Liver (tissue), 9 donors: ENCODE results near the gene AFP. TPM values are rescaled to one million over a fixed set of nuclear protein-coding genes. Genes with fewer than 3 reads are reported as not detected.

Source experiments
- DNase-seq: peaks from one replicate; pipeline ENCODE4 v3.0.0-alpha.2; 2017; ENCODE audit warnings: low spot score
- H3K27ac ChIP-seq, 2 donors: one replicate each; pipeline ENCODE4 v1.7.0; 2013; ENCODE audit warnings: inconsistent platforms in 2 of 2, low read length in 2 of 2, control low read depth in 1 of 2, low read depth in 1 of 2, mild to moderate bottlenecking in 1 of 2
- H3K27me3 ChIP-seq, 4 donors: one replicate each; pipeline versions ENCODE4 v1.6.1 to v1.7.0; 2013; ENCODE audit warnings: low read length in 3 of 4, inconsistent platforms in 1 of 4, mild to moderate bottlenecking in 1 of 4, moderate library complexity in 1 of 4; ENCODE audit not compliant: control insufficient read depth in 4 of 4, insufficient read depth in 4 of 4
- H3K36me3 ChIP-seq, 4 donors: one replicate each; pipeline versions ENCODE4 v1.6.1 to v1.7.0; 2013; ENCODE audit warnings: low read length in 3 of 4, mild to moderate bottlenecking in 3 of 4, low read depth in 1 of 4, moderate library complexity in 1 of 4; ENCODE audit not compliant: control insufficient read depth in 4 of 4, insufficient read depth in 3 of 4
- H3K4me1 ChIP-seq, 4 donors: one replicate each; pipeline versions ENCODE4 v1.6.1 to v1.7.0; 2013; ENCODE audit warnings: low read length in 3 of 4, mild to moderate bottlenecking in 3 of 4, moderate library complexity in 1 of 4; ENCODE audit not compliant: control insufficient read depth in 4 of 4, insufficient read depth in 4 of 4
- H3K4me3 ChIP-seq, 3 donors: one replicate each; pipeline versions ENCODE4 v1.6.1 to v1.7.0; 2013; ENCODE audit warnings: low read length in 3 of 3, control low read depth in 1 of 3, low read depth in 1 of 3, mild to moderate bottlenecking in 1 of 3
- H3K9ac ChIP-seq, 2 donors: one replicate each; pipeline ENCODE4 v1.7.0; 2013; ENCODE audit warnings: low read length in 2 of 2, mild to moderate bottlenecking in 2 of 2, moderate library complexity in 2 of 2, control low read depth in 1 of 2, low read depth in 1 of 2
- H3K9me3 ChIP-seq, 4 donors: one replicate each; pipeline versions ENCODE4 v1.6.1 to v1.7.0; 2013; ENCODE audit warnings: low read length in 3 of 4; ENCODE audit not compliant: control insufficient read depth in 4 of 4
- ATF3 ChIP-seq: IDR thresholded peaks from 2 replicates; pipeline ENCODE4 v1.6.1; 2016; ENCODE audit warnings: antibody characterized with exemption
- CTCF ChIP-seq: fragments of 150-350 bp; IDR thresholded peaks from 2 replicates; pipeline ENCODE4 v1.5.1; 2017; ENCODE audit warnings: improper control_type of control experiment, low read depth, low read length; ENCODE audit not compliant: missing input control
- EGR1 ChIP-seq, 2 donors: IDR thresholded peaks; 2 replicates each; pipeline ENCODE4 v1.6.1; 2016 to 2018; ENCODE audit warnings: antibody characterized with exemption in 2 of 2, low read depth in 2 of 2
- FOXA1 ChIP-seq: IDR thresholded peaks from 2 replicates; pipeline ENCODE4 v1.6.1; 2016; ENCODE audit warnings: antibody characterized with exemption
- FOXA2 ChIP-seq: IDR thresholded peaks from 2 replicates; pipeline ENCODE4 v1.6.1; 2016; ENCODE audit warnings: antibody characterized with exemption
- GABPA ChIP-seq, 2 donors: IDR thresholded peaks in 1 of 2; conservative IDR thresholded peaks in 1 of 2; 2 replicates each; pipeline ENCODE4 v1.6.1; 2016; ENCODE audit warnings: antibody characterized with exemption in 2 of 2, mild to moderate bottlenecking in 1 of 2, moderate library complexity in 1 of 2
- HNF4A ChIP-seq, 2 donors: conservative IDR thresholded peaks; 2 replicates each; pipeline ENCODE4 v1.6.1; 2016; ENCODE audit warnings: antibody characterized with exemption in 2 of 2, mild to moderate bottlenecking in 2 of 2
- HNF4G ChIP-seq: IDR thresholded peaks from 2 replicates; pipeline ENCODE4 v1.6.1; 2016; ENCODE audit warnings: antibody characterized with exemption
- JUND ChIP-seq, 2 donors: IDR thresholded peaks; 2 replicates each; pipeline ENCODE4 v1.6.1; 2016; ENCODE audit warnings: antibody characterized with exemption in 2 of 2
- MAX ChIP-seq: IDR thresholded peaks from 2 replicates; pipeline ENCODE4 v1.6.1; 2016; ENCODE audit warnings: antibody characterized with exemption
- NR2F2 ChIP-seq: IDR thresholded peaks from 2 replicates; pipeline ENCODE4 v1.6.1; 2016; ENCODE audit warnings: antibody characterized with exemption
- RAD21 ChIP-seq, 2 donors: IDR thresholded peaks; 2 replicates each; pipeline ENCODE4 v1.6.1; 2016; ENCODE audit warnings: antibody characterized with exemption in 2 of 2, mild to moderate bottlenecking in 2 of 2
- REST ChIP-seq: IDR thresholded peaks from 2 replicates; pipeline ENCODE4 v1.6.1; 2016; ENCODE audit warnings: antibody characterized with exemption, mild to moderate bottlenecking
- RXRA ChIP-seq, 2 donors: IDR thresholded peaks; 2 replicates each; pipeline ENCODE4 v1.6.1; 2017 to 2018; ENCODE audit warnings: antibody characterized with exemption in 2 of 2, mild to moderate bottlenecking in 1 of 2
- SP1 ChIP-seq: IDR thresholded peaks from 2 replicates; pipeline ENCODE4 v1.6.1; 2018; ENCODE audit warnings: antibody characterized with exemption, mild to moderate bottlenecking
- TAF1 ChIP-seq: conservative IDR thresholded peaks from 2 replicates; pipeline ENCODE4 v1.6.1; 2016; ENCODE audit warnings: antibody characterized with exemption, mild to moderate bottlenecking
- YY1 ChIP-seq: IDR thresholded peaks from 2 replicates; pipeline ENCODE4 v1.6.1; 2016; ENCODE audit warnings: antibody characterized with exemption, mild to moderate bottlenecking
- WGBS: extraction: QIAGEN DNeasy Blood & Tissue Kit; methylation state at CpG from one replicate; pipeline ENCODE4 v1.1.7; 2013; 5-methylcytosine and 5-hydroxymethylcytosine counted together
- polyA plus RNA-seq, 2 donors: library from polyadenylated mRNA; stranded (reverse) in 1 of 2; unstranded in 1 of 2; fragments of 200-250 nt in 1 of 2; fragments of >200 nt in 1 of 2; fragmentation: Nextera tagmentation in 1 of 2; extraction: Ambion mirVana in 1 of 2; gene quantifications; one replicate each; pipeline versions ENCODE4 v1.2.1 to v1.2.3, GENCODE V29; 2013 to 2015
- total RNA-seq, 2 donors: library from RNA; depleted of rRNA; stranded (reverse); fragments of >200 nt; gene quantifications; one replicate each; pipeline ENCODE4 v1.2.3, GENCODE V29; 2014
- TF ChIP-seq, protein P1 (sequence below): IDR thresholded peaks from 2 replicates; pipeline ENCODE4 v1.6.1; 2016; ENCODE audit warnings: antibody characterized with exemption
- donor health status: healthy.
- donor health status: healthy.
- donor health status: healthy.
- donor health status: healthy.
- donor health status: healthy.

AFP gene
- total and polyA plus RNA-seq, 4 donors = 1.0 to 3,875 (median 5.7) TPM

DNA sequence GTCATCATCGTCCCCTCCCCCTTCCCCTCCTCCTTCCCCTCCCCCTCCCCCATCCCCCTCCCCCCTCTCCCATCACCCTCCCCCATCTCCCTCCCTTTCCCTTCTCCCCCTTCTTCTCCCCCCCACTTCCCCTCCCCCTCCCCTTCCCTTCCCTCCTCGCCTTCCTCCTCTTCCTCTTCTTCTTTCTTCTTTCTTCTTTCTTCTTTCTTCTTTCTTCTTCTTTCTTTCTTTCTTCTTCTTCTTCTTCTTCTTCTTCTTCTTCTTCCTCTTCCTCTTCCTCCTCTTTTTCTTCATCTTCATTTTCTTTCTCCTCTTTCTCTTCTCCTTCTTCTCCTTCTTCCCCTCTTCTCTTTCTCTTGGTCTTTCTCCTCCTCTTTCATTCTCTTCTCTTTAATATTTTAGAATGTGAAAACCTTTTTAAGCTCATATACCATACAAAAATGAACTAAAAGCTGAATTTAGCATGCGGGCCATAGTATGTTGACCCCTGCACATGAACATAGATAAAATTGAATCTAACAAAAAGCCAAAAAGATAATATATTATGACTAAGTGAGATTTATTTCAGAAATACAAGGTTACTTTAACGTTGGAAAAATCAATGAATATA lies 25.0 kb downstream of the AFP start:
- Histone ChIP-seq H3K27me3 (no peaks in the 10 kb centered on the region), H3K36me3 (no peaks in the 10 kb centered on the region), H3K4me3 (no peak overlapping the region), H3K4me1 (peaks cover 0 to 3% (median 0%) of the 10 kb centered on the region in 4 donors), H3K9ac (no peak overlapping the region), H3K9me3 (no peaks in the 10 kb centered on the region), H3K27ac (no peak overlapping the region)
- WGBS = 79% methylated on average over 4 of the region's 4 CpGs
- DNase-seq = no peak
- TF ChIP-seq FOXA2 = no peak
- no peak for TF ChIP-seq RXRA (IDR thresholded peaks at IDR 0.05)
- TF ChIP-seq HNF4G = no peak
- no peak for TF ChIP-seq JUND (IDR thresholded peaks at IDR 0.05)
- no peak for TF ChIP-seq RAD21 (IDR thresholded peaks at IDR 0.05)
- no peak for TF ChIP-seq REST
- no peak for TF ChIP-seq FOXA1
- TF ChIP-seq GABPA (IDR thresholded peaks at IDR 0.05 in 1 of 2, conservative IDR thresholded peaks at IDR 0.05 in 1 of 2) = no peak

DNA sequence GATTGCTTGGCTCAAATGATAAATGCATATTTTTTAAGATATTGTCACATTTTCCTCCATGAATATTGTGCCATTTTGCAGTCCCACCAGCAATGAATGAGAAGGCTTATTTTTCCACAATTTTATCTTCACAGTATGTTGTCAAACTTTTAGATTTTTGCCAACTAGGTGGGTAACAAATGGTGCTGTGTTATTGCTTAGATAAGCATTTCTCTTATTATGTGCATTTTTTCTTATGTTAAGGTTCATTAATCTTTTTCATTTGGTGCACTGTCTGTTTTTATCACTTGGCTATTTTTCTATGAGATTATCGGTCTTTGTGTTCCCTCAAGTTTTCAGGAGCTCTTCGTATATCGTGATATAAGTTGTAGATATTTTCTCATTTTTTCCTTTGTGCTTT lies 32.1 kb downstream of the AFP start:
- no peak overlapping the region for H3K4me3 ChIP-seq
- H3K36me3 ChIP-seq = no peaks in the 10 kb centered on the region
- H3K9ac ChIP-seq = no peak overlapping the region
- no peaks in the 10 kb centered on the region for H3K27me3 ChIP-seq
- TF ChIP-seq ATF3 (no peak), RAD21 (IDR thresholded peaks at IDR 0.05) (no peak), TAF1 (no peak), JUND (IDR thresholded peaks at IDR 0.05) (no peak), REST (no peak), CTCF (no peak), EGR1 (IDR thresholded peaks at IDR 0.05; ENCODE audit: low read depth in 2 of 2) (no peak), SP1 (no peak), GABPA (IDR thresholded peaks at IDR 0.05 in 1 of 2, conservative IDR thresholded peaks at IDR 0.05 in 1 of 2) (no peak), RXRA (IDR thresholded peaks at IDR 0.05) (no peak), HNF4G (no peak), MAX (no peak), HNF4A (conservative IDR thresholded peaks at IDR 0.05) (no peak), FOXA1 (no peak), FOXA2 (no peak), NR2F2 (no peak), YY1 (no peak)
- TF ChIP-seq, protein P1, sequence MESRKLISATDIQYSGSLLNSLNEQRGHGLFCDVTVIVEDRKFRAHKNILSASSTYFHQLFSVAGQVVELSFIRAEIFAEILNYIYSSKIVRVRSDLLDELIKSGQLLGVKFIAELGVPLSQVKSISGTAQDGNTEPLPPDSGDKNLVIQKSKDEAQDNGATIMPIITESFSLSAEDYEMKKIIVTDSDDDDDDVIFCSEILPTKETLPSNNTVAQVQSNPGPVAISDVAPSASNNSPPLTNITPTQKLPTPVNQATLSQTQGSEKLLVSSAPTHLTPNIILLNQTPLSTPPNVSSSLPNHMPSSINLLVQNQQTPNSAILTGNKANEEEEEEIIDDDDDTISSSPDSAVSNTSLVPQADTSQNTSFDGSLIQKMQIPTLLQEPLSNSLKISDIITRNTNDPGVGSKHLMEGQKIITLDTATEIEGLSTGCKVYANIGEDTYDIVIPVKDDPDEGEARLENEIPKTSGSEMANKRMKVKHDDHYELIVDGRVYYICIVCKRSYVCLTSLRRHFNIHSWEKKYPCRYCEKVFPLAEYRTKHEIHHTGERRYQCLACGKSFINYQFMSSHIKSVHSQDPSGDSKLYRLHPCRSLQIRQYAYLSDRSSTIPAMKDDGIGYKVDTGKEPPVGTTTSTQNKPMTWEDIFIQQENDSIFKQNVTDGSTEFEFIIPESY = no peak
- WGBS = 97% methylated on average over 3 of the region's 3 CpGs
- no peak for DNase-seq
- H3K9me3 ChIP-seq = peaks cover 0 to 5% (median 0%) of the 10 kb centered on the region in 4 donors
- no peak overlapping the region for H3K27ac ChIP-seq
- no peaks in the 10 kb centered on the region for H3K4me1 ChIP-seq
